Tibial nerve (tissue), 4 donors: ENCODE measurements around the gene DNAH6. TPM values are rescaled to one million over a fixed set of nuclear protein-coding genes. Genes with fewer than 3 reads are reported as not detected.

Experiments
- DNase-seq, 2 donors: peaks; one replicate each; pipeline ENCODE4 v3.0.0-alpha.2; 2019; ENCODE audit warnings: low spot score in 2 of 2
- H3K27ac ChIP-seq, 4 donors: fragments of 200-600 bp; sonication (generic) in 3 of 4; one replicate each; pipeline ENCODE4 v1.5.1; 2017 to 2019; ENCODE audit warnings: mild to moderate bottlenecking in 1 of 4
- H3K27me3 ChIP-seq, 2 donors: fragments of 200-600 bp; sonication (generic) in 1 of 2; one replicate each; pipeline versions ENCODE4 v1.5.1 to v1.6.0; 2017 to 2019
- H3K36me3 ChIP-seq, 3 donors: fragments of 200-600 bp; sonication (generic); one replicate each; pipeline ENCODE4 v1.5.1; 2018 to 2019
- H3K4me1 ChIP-seq, 4 donors: fragments of 200-600 bp; sonication (generic) in 3 of 4; one replicate each; pipeline ENCODE4 v1.5.1; 2017 to 2019
- H3K4me3 ChIP-seq, 4 donors: fragments of 200-600 bp; sonication (generic) in 3 of 4; one replicate each; pipeline ENCODE4 v1.5.1; 2017 to 2019; ENCODE audit warnings: mild to moderate bottlenecking in 1 of 4, moderate library complexity in 1 of 4
- H3K9me3 ChIP-seq, 4 donors: fragments of 200-600 bp; sonication (generic) in 3 of 4; one replicate each; pipeline ENCODE4 v1.5.1; 2017 to 2019
- EP300 ChIP-seq, 2 donors: sonication (generic); formaldehyde crosslinking; IDR thresholded peaks; one replicate each; pipeline ENCODE4 v1.6.1; 2017; ENCODE audit warnings: antibody characterized with exemption in 2 of 2, mild to moderate bottlenecking in 1 of 2
- POLR2A ChIP-seq, 2 donors: fragments of 450-650 bp; IDR thresholded peaks; one replicate each; pipeline ENCODE4 v1.6.1; 2017; ENCODE audit warnings: antibody characterized with exemption in 2 of 2, mild to moderate bottlenecking in 2 of 2, moderate library complexity in 2 of 2
- WGBS, 2 donors: methylation state at CpG; one replicate each; pipeline ENCODE4 v1.1.5; 2018; 5-methylcytosine and 5-hydroxymethylcytosine counted together
- total RNA-seq, 4 donors: library from RNA; depleted of rRNA; stranded (reverse); fragments of >200 nt; gene quantifications; one replicate each; pipeline ENCODE4 v1.1.0, GENCODE V29; 2016
- TF ChIP-seq, protein P1 (sequence below), 5 experiments: fragments of 200-600 bp in 3 of 5; fragments of 450-650 bp in 2 of 5; sonication (generic) in 3 of 5; IDR thresholded peaks; one replicate each; pipeline ENCODE4 v1.5.1; 2016 to 2019; ENCODE audit warnings: antibody characterized with exemption in 5 of 5, mild to moderate bottlenecking in 3 of 5, moderate library complexity in 2 of 5

The DNAH6 gene
- total RNA-seq, 4 donors from 2014 or later: 2.2 to 5.9 (median 2.7) TPM

DNA sequence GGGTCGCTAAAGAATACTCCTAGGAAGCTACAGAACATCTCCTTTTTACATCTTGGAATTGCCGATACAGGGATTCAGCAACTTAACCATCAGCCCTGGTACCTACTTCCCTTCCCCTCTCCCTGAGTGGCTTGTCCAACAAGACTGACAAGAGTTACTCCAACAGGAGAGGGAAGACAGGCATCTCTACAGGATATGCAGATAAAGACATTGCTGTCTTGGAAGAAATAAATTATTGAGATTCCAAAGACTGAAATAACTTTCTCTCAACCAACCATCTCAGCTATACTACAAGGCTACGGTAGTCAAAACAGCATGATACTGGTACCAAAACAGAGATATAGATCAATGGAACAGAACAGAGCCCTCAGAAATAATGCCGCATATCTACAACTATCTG, 277.3 kb downstream of the DNAH6 start:
- Histone ChIP-seq H3K27ac (no peak overlapping the region), H3K9me3 (no peaks in the 10 kb centered on the region), H3K27me3 (no peaks in the 10 kb centered on the region), H3K4me1 (no peaks in the 10 kb centered on the region), H3K36me3 (no peaks in the 10 kb centered on the region), H3K4me3 (no peak overlapping the region)
- WGBS, 2 donors: 86 to 90% methylated on average over 4 of the region's 4 CpGs
- TF ChIP-seq POLR2A (IDR thresholded peaks at IDR 0.05): no peak
- TF ChIP-seq, protein P1, sequence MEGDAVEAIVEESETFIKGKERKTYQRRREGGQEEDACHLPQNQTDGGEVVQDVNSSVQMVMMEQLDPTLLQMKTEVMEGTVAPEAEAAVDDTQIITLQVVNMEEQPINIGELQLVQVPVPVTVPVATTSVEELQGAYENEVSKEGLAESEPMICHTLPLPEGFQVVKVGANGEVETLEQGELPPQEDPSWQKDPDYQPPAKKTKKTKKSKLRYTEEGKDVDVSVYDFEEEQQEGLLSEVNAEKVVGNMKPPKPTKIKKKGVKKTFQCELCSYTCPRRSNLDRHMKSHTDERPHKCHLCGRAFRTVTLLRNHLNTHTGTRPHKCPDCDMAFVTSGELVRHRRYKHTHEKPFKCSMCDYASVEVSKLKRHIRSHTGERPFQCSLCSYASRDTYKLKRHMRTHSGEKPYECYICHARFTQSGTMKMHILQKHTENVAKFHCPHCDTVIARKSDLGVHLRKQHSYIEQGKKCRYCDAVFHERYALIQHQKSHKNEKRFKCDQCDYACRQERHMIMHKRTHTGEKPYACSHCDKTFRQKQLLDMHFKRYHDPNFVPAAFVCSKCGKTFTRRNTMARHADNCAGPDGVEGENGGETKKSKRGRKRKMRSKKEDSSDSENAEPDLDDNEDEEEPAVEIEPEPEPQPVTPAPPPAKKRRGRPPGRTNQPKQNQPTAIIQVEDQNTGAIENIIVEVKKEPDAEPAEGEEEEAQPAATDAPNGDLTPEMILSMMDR (IDR thresholded peaks at IDR 0.05): no peak
- no peak for TF ChIP-seq EP300 (IDR thresholded peaks at IDR 0.05)
- DNase-seq: no peak

DNA sequence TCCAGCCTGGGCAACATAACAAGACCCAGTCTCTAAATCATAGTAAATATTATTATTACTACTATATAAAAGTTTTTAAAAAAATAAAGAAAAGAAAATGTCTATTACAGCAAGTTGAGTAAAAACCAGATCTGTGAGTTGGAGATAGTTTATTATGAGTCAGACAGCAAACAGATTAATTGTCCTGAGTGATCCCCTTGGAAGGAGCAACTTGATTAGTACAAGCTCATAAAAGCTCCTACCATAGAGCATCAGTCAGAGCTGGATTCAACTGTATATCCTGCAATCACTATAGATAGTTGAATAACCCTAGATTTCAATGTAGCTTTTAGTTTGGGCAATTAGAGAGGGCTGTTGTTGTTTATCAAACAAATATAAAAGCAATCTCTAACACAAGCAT, 280.5 kb downstream of the DNAH6 start:
- Histone ChIP-seq H3K27ac (no peak overlapping the region), H3K9me3 (peaks cover 0 to 3% (median 0%) of the 10 kb centered on the region in 4 donors), H3K4me3 (no peak overlapping the region), H3K36me3 (no peaks in the 10 kb centered on the region), H3K27me3 (no peaks in the 10 kb centered on the region), H3K4me1 (no peaks in the 10 kb centered on the region)
- no peak for DNase-seq
- TF ChIP-seq POLR2A (IDR thresholded peaks at IDR 0.05) (no peak), EP300 (IDR thresholded peaks at IDR 0.05) (no peak)
- TF ChIP-seq, protein P1 (IDR thresholded peaks at IDR 0.05): no peak

DNA sequence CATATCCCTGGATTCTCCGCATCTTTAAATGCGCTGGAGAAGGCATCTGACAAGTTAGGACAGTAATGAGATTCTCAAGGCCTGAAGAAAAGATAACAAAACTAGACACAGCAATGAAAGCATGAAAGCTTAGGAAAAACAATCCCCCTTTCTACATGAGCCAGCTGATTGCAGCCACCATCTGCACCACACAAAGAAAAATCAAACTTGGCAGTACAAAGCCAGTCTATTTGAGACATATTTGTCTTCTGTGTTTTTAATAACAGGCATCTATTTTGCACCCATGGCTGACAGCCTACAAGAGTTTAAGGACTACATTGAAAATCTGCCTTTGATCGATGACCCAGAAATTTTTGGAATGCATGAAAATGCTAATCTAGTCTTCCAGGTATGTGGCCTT, 281.0 kb downstream of the DNAH6 start:
- no peak for DNase-seq
- Histone ChIP-seq H3K4me1 (no peaks in the 10 kb centered on the region), H3K4me3 (no peak overlapping the region), H3K9me3 (peaks cover 0 to 3% (median 0%) of the 10 kb centered on the region in 4 donors), H3K36me3 (no peaks in the 10 kb centered on the region), H3K27ac (no peak overlapping the region), H3K27me3 (no peaks in the 10 kb centered on the region)
- WGBS, 2 donors: 65 to 69% methylated on average over 3 of the region's 3 CpGs
- TF ChIP-seq, protein P1 (IDR thresholded peaks at IDR 0.05): no peak
- TF ChIP-seq POLR2A (IDR thresholded peaks at IDR 0.05) (no peak), EP300 (IDR thresholded peaks at IDR 0.05) (no peak)

DNA sequence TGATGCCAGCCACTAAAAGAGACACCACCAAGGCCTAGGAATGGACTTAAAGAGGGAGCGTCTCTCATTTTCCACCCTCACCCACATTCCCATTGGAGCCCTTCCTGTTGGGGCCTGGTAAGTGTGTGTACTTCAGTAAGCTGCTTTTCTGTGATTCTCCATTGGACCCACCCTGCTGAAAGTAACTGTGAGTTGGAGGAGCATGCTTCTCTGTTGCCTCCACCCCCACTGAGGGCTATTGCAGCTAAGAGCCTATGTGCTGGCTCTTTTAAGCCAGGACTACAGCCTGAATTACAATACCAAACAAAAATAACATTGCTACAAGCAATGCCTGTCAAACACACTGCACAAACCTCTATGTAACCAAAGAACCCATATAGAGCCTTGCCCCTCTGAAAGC, 283.5 kb downstream of the DNAH6 start:
- no peaks in the 10 kb centered on the region for H3K27me3 ChIP-seq
- TF ChIP-seq, protein P1 (IDR thresholded peaks at IDR 0.05): no peak
- no peak for TF ChIP-seq POLR2A (IDR thresholded peaks at IDR 0.05)
- TF ChIP-seq EP300 (IDR thresholded peaks at IDR 0.05): no peak
- no peaks in the 10 kb centered on the region for H3K4me1 ChIP-seq
- no peak for DNase-seq
- WGBS, 2 donors: 95 to 100% methylated on average over 1 of the region's 1 CpG
- no peaks in the 10 kb centered on the region for H3K36me3 ChIP-seq
- peaks cover 0 to 3% (median 0%) of the 10 kb centered on the region in 4 donors for H3K9me3 ChIP-seq
- H3K27ac ChIP-seq: no peak overlapping the region
- H3K4me3 ChIP-seq: no peak overlapping the region

DNA sequence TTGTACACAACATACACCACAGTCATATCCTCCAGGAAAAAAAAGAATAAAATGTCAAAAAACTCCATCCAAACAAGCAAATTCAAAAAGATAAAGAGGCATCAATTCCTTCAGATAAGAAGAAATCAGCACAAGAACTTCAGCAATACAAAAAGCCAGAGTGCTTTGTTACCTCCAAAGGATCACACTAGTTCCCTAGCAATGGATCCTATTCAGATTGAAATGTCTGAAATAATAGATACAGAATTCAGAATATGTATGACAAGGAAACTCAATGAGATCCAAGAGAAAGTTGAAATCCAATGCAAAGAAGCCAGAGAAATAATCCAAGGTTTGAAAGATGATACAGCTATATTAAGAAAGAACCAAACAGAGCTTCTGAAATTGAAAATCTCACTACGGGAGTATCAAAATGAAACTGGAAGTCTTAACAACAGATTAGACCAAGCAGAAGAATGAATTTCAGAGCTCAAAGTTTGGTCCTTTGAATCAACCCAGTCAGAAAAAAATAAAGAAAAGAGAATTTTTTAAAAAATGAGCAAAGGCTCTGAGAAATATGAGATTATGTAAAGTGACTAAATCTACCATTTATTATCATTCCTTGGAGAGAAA, 284.0 kb downstream of the DNAH6 start:
- no peak for TF ChIP-seq POLR2A (IDR thresholded peaks at IDR 0.05)
- no peak for TF ChIP-seq EP300 (IDR thresholded peaks at IDR 0.05)
- TF ChIP-seq, protein P1 (IDR thresholded peaks at IDR 0.05): no peak
- Histone ChIP-seq H3K36me3 (no peaks in the 10 kb centered on the region), H3K4me3 (no peak overlapping the region), H3K27me3 (no peaks in the 10 kb centered on the region), H3K27ac (no peak overlapping the region), H3K4me1 (no peaks in the 10 kb centered on the region), H3K9me3 (peaks cover 0 to 3% (median 0%) of the 10 kb centered on the region in 4 donors)
- 59 to 86% methylated on average over 1 of the region's 1 CpG for WGBS, 2 donors
- DNase-seq: no peak
